DMS53 (cell line): ENCODE data around the gene RAI14.

Experiments
- DNase-seq: peaks from one replicate; lab custom pipeline; 2025; lab: John Stamatoyannopoulos, UW

RAI14 gene

DNA sequence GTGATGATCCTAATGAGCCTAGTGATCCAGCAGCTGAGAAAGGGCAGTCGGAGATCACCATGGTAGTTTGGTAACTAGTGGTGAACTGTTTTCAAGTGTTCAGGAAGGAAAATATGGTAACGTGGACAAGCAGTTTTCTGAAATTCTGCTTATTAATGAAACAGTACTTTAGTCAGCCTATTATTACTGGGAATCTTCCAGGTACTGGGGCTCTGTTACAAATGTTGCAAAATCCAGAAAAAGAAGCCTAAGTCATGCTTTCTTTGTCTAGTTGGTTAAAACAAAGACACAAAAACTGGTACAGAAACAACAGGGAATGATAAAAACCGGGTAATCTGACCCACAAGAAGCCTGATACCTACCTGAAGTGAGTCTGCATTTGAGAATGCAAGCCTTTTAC, 201.0 kb downstream of the RAI14 start:
- no peak for DNase-seq

- DNase-seq: no peak
Measured at GRCh38 chr5:34857894-34858293, 201.8 kb downstream of the RAI14 start.

- DNase-seq: no peak
Measured at GRCh38 chr5:34858790-34859189, 202.7 kb downstream of the RAI14 start.

GRCh38 chr5:34859253-34859652, 203.1 kb downstream of the RAI14 start:
- no peak for DNase-seq

DNA sequence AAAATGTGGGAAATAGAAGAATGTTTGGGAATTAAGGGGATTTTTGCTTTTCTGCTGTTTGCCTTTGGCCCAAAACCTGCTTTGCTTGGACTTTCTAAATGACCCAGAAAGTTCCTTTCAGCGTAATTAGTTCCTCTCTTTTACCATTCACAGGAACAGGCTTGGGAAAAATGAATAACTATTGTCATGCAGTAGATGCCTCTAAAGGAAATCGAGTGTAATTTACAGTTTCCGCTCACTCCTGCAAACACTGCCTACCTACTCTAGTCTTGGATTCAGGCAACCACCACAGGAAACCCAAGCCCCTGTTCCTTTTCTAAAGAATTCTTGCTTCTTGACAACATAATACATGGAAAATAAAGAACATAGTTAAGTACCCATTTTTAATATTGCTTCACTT, 207.8 kb downstream of the RAI14 start:
- DNase-seq: no peak

DNA sequence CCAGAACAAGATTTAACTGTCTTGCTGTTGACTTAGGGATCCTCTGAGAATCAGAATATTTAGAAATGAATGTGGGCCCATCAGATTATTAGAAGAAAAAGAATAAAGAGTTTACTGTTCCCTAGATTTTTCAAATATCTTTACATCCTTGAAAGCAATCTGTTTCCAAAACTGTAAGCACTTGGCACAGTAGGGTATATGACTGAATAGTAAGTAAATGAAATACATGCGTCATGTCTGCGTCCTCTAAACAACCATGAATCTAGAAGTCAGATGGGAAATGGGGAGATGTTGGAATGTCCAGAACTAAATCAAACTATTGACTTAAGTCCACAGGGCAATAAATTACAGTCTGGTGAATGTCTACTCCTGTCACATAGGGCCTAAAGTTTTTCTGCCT, 209.0 kb downstream of the RAI14 start:
- no peak for DNase-seq

DNA sequence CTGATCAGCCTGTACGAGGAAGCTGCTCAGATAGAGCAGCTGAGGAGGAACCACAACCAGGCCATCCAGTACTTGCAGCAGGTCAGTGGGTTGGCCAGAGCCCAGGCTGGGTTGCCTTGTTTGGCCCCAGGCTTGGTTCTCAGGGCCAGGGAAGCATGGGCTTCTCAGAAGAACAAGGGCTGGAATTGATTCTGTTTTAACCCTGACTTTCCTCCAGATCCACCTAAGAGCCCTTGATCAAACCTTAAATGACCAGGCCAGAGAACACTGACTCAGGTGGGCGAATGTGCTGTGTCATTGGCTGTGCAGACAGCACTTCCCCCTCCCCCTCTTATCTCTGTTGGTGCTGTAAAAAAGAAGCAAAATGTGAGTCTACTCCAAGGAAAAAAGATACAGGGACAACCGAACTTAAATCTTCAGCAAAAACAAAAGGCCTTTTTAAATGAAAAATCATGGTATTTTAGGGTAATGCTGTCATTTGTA, 210.9 kb downstream of the RAI14 start:
- DNase-seq: no peak

GRCh38 chr5:34867660-34868059, 211.5 kb downstream of the RAI14 start:
- no peak for DNase-seq

DNA sequence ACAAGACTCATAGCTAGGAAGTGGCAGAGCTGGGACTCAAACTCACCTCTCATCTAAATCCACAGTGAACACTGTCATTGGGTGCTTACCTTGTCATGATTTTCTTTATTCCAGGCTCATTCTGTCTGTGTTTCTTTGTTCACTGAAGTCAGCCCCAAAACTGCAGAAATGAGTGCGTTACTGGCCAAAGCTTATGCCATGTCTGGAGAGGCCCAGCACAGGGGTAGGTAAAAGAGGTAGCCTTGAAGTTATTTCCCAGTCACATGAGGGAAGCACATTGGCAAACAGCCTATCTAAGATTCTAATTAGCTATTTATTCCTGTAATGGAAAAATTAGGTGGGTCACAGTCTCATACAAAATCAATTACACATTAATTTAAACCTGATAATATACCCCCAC, 212.7 kb downstream of the RAI14 start:
- DNase-seq: no peak

GRCh38 chr5:34869256-34869655, 213.1 kb downstream of the RAI14 start:
- no peak for DNase-seq

- no peak for DNase-seq
Measured at GRCh38 chr5:34870382-34870781, 214.3 kb downstream of the RAI14 start.

DNA sequence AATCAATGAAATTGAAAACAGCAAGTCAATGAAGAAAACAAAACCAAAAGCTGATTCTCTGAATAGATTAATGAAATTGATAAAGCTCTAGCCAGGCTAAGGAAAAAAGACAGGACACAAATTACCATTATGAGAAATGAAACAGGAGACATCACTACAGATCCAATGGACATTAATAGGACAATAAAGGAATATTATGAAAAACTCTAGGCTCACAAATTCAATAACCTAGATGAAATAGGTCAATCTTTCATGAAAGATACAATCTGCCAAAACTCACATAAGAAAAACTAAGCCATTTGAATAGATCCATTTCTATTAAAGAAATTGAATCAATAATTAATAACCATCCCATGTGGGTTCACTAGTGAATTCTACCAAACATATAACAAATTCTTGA, 220.1 kb downstream of the RAI14 start:
- DNase-seq: no peak

DNA sequence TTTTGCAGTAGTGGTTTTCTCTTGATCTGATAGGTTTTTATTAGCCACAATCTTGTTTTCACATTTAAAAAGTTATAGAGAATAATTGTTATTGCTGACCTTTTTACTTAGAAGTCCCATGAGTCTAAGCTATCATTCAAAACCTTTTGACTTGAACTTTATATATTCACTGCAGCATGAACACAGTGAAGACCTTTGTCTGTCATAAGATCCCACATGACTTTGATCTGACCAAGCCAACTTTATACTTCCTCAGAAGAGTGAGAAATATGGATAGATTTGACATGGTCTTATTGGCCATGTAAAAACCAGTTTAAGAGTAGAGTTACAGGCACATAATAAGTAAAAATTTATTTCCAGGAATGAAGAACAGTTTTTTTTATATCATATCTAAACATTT, 225.1 kb downstream of the RAI14 start:
- DNase-seq: no peak
